Activated CD8-positive, alpha-beta memory T cell treated with anti-CD3 and anti-CD28 coated beads, Interleukin-2, amount 10 ng/mL, durations not matched to agents 7 days and 5 days (primary cell): ENCODE data around the gene CFAP77. TPM values are rescaled to one million over a fixed set of nuclear protein-coding genes. Genes with fewer than 3 reads are reported as not detected.
A peak's percentile ranks its signal among the peaks of the same experiment; 100 is the strongest.

Experiments
- ATAC-seq: fragments of 150-1000 bp; cut with Tn5 transposase; one replicate; pipeline ENCODE4 v1.10.0; 2021; ENCODE audit warnings: moderate library complexity
- CTCF ChIA-PET: fragments of 350-600 bp; sonication (Branson Sonifier 250); formaldehyde crosslinking; loops from one replicate; lab custom pipeline; 2021; ENCODE audit warnings: antibody characterized with exemption; lab: Charles Lee
- DNase-seq: peaks from one replicate; pipeline ENCODE4 v3.0.0-alpha.2; 2020
- H3K27ac Mint-ChIP-seq: one replicate; pipeline ENCODE4 v1.8.0; 2021; ENCODE audit warnings: mild to moderate bottlenecking, mixed read lengths
- H3K27me3 Mint-ChIP-seq: one replicate; pipeline ENCODE4 v1.8.0; 2021; ENCODE audit warnings: mixed read lengths
- H3K36me3 Mint-ChIP-seq: one replicate; pipeline ENCODE4 v1.8.0; 2021; ENCODE audit warnings: mild to moderate bottlenecking, mixed read lengths
- H3K4me1 Mint-ChIP-seq: one replicate; pipeline ENCODE4 v1.8.0; 2021; ENCODE audit warnings: mixed read lengths
- H3K4me3 Mint-ChIP-seq: one replicate; pipeline ENCODE4 v1.8.0; 2021; ENCODE audit warnings: mild to moderate bottlenecking, moderate library complexity, mixed read lengths
- H3K9me3 Mint-ChIP-seq: one replicate; pipeline ENCODE4 v1.8.0; 2022; ENCODE audit warnings: low read depth, mixed read lengths
- total RNA-seq, 2 experiments: library from RNA; stranded (reverse); gene quantifications; one replicate each; pipeline ENCODE4 v1.2.3, GENCODE V29; 2021

The CFAP77 gene
- total RNA-seq, 2 experiments from 2014 or later: not detected

GRCh38 chr9:132384376-132384775 lies 25.6 kb upstream of the CFAP77 start:
- DNase-seq: no peak
- peak; percentile 51 for ATAC-seq
- Mint-ChIP-seq H3K36me3 (peaks cover 57% of the 10 kb centered on the region), H3K4me1 (peaks cover 30% of the 10 kb centered on the region), H3K4me3 (no peak overlapping the region), H3K27ac (peak overlapping the region; percentile 55), H3K9me3 (no peaks in the 10 kb centered on the region), H3K27me3 (no peaks in the 10 kb centered on the region)
- CTCF ChIA-PET: interaction anchor here (1.1 kb wide), 1 partner anchor 34 kb away, joined by 3 read pairs; no protein-coding TSS in a partner anchor

GRCh38 chr9:132387133-132387532 lies 22.9 kb upstream of the CFAP77 start:
- ATAC-seq: no peak

GRCh38 chr9:132390966-132391365 lies 19.0 kb upstream of the CFAP77 start:
- Mint-ChIP-seq H3K9me3 (no peaks in the 10 kb centered on the region), H3K36me3 (peaks cover 63% of the 10 kb centered on the region), H3K4me1 (no peaks in the 10 kb centered on the region), H3K4me3 (no peak overlapping the region), H3K27ac (no peak overlapping the region), H3K27me3 (no peaks in the 10 kb centered on the region)
- no peak for ATAC-seq
- DNase-seq: no peak
- CTCF ChIA-PET: no interaction called here

More at GRCh38 chr9:132387133-132387532, 22.9 kb upstream of the CFAP77 start:
- H3K9me3 Mint-ChIP-seq: no peaks in the 10 kb centered on the region
- no peak overlapping the region for H3K27ac Mint-ChIP-seq
- peaks cover 60% of the 10 kb centered on the region for H3K36me3 Mint-ChIP-seq
- CTCF ChIA-PET: no interaction called here
- H3K4me1 Mint-ChIP-seq: peaks cover 23% of the 10 kb centered on the region
- no peak overlapping the region for H3K4me3 Mint-ChIP-seq
- no peak for DNase-seq
- no peaks in the 10 kb centered on the region for H3K27me3 Mint-ChIP-seq

- H3K27ac Mint-ChIP-seq: no peak overlapping the region
- H3K36me3 Mint-ChIP-seq: peaks cover 65% of the 10 kb centered on the region
- CTCF ChIA-PET: no interaction called here
- H3K9me3 Mint-ChIP-seq: no peaks in the 10 kb centered on the region
- no peak overlapping the region for H3K4me3 Mint-ChIP-seq
- DNase-seq: no peak
- no peak for ATAC-seq
- no peaks in the 10 kb centered on the region for H3K27me3 Mint-ChIP-seq
- no peaks in the 10 kb centered on the region for H3K4me1 Mint-ChIP-seq
Measured at GRCh38 chr9:132391449-132391848, 18.6 kb upstream of the CFAP77 start.

- Mint-ChIP-seq H3K27me3 (no peaks in the 10 kb centered on the region), H3K36me3 (peaks cover 66% of the 10 kb centered on the region), H3K4me1 (peaks cover 2% of the 10 kb centered on the region), H3K4me3 (no peak overlapping the region), H3K27ac (no peak overlapping the region), H3K9me3 (no peaks in the 10 kb centered on the region)
- DNase-seq (no peak), ATAC-seq (no peak)
- CTCF ChIA-PET: interaction anchor here (1.0 kb wide), 1 partner anchor 41 kb away, joined by 3 read pairs; no protein-coding TSS in a partner anchor
Measured at GRCh38 chr9:132395560-132395959, 14.5 kb upstream of the CFAP77 start.

- peaks cover 53% of the 10 kb centered on the region for H3K36me3 Mint-ChIP-seq
Measured at GRCh38 chr9:132401824-132402223, 8.2 kb upstream of the CFAP77 start.

GRCh38 chr9:132404228-132404881 lies 5.7 kb upstream of the CFAP77 start:
- peaks cover 46% of the 10 kb centered on the region for H3K4me1 Mint-ChIP-seq
- ATAC-seq (peak; percentile 52), DNase-seq (peak; percentile 60)
- H3K36me3 Mint-ChIP-seq: peaks cover 39% of the 10 kb centered on the region
- H3K27me3 Mint-ChIP-seq: peaks cover 9% of the 10 kb centered on the region
- CTCF ChIA-PET: interaction anchor here (0.7 to 1.8 kb wide), 4 partner anchors 9 to 145 kb away, joined by 3 to 4 read pairs (median 4); no protein-coding TSS in a partner anchor
- no peaks in the 10 kb centered on the region for H3K9me3 Mint-ChIP-seq
- peak overlapping the region; percentile 88 for H3K4me3 Mint-ChIP-seq
- H3K27ac Mint-ChIP-seq: peak overlapping the region; percentile 82

More at GRCh38 chr9:132401824-132402223, 8.2 kb upstream of the CFAP77 start:
- Mint-ChIP-seq H3K9me3 (no peaks in the 10 kb centered on the region), H3K4me3 (no peak overlapping the region), H3K27me3 (no peaks in the 10 kb centered on the region), H3K4me1 (peaks cover 40% of the 10 kb centered on the region), H3K27ac (no peak overlapping the region)
- no peak for ATAC-seq
- CTCF ChIA-PET: interaction anchor here (0.6 kb wide), 1 partner anchor 674 kb away, joined by 3 read pairs; no protein-coding TSS in a partner anchor
- DNase-seq: no peak

- CTCF ChIA-PET: interaction anchor here (0.5 to 1.4 kb wide), 3 partner anchors 247 to 624 kb away, joined by 3 to 4 read pairs (median 3); no protein-coding TSS in a partner anchor
- peaks cover 55% of the 10 kb centered on the region for H3K4me1 Mint-ChIP-seq
- H3K9me3 Mint-ChIP-seq: no peaks in the 10 kb centered on the region
- ATAC-seq (peak; percentile 79), DNase-seq (peak; percentile 96)
- H3K27me3 Mint-ChIP-seq: peaks cover 25% of the 10 kb centered on the region
- peak within 1 kb of the TSS; percentile 88 for H3K4me3 Mint-ChIP-seq
- H3K27ac Mint-ChIP-seq: peak within 1 kb of the TSS; percentile 82
- peaks cover 25% of the 10 kb centered on the region for H3K36me3 Mint-ChIP-seq
Measured at GRCh38 chr9:132406554-132407122, 3.4 kb upstream of the CFAP77 start, which contains the start of gene TTF1. Gene TTF1, minus strand, starts transcription at chr9:132406840. Its CDS starts 4,019 bp downstream, at chr9:132402821.

GRCh38 chr9:132407196-132407595 lies 2.8 kb upstream of the CFAP77 start:
- peak overlapping the region; percentile 88 for H3K4me3 Mint-ChIP-seq
- ATAC-seq (no peak), DNase-seq (no peak)
- no peaks in the 10 kb centered on the region for H3K9me3 Mint-ChIP-seq
- CTCF ChIA-PET: interaction anchor here (0.5 to 1.4 kb wide), 2 partner anchors 246 to 273 kb away, joined by 3 read pairs; no protein-coding TSS in a partner anchor
- peaks cover 30% of the 10 kb centered on the region for H3K27me3 Mint-ChIP-seq
- H3K27ac Mint-ChIP-seq: peak overlapping the region; percentile 82
- H3K4me1 Mint-ChIP-seq: peaks cover 56% of the 10 kb centered on the region
- peaks cover 20% of the 10 kb centered on the region for H3K36me3 Mint-ChIP-seq

GRCh38 chr9:132408521-132408920 lies 1.5 kb upstream of the CFAP77 start:
- H3K4me3 Mint-ChIP-seq: no peak overlapping the region
- CTCF ChIA-PET: interaction anchor here (0.7 to 1.4 kb wide), 2 partner anchors 167 to 272 kb away, joined by 3 read pairs; no protein-coding TSS in a partner anchor
- DNase-seq (no peak), ATAC-seq (no peak)
- peaks cover 50% of the 10 kb centered on the region for H3K4me1 Mint-ChIP-seq
- no peak overlapping the region for H3K27ac Mint-ChIP-seq
- peaks cover 41% of the 10 kb centered on the region for H3K27me3 Mint-ChIP-seq
- H3K9me3 Mint-ChIP-seq: no peaks in the 10 kb centered on the region
- H3K36me3 Mint-ChIP-seq: peaks cover 9% of the 10 kb centered on the region

GRCh38 chr9:132410642-132411041 lies 631 bp downstream of the CFAP77 start:
- peaks cover 62% of the 10 kb centered on the region for H3K27me3 Mint-ChIP-seq
- peak; percentile 46 for DNase-seq
- CTCF ChIA-PET: interaction anchor here (0.6 to 1.9 kb wide), 17 partner anchors 11 to 637 kb away, joined by 3 to 9 read pairs (median 3); no protein-coding TSS in a partner anchor

GRCh38 chr9:132411091-132411508 lies 1.1 kb downstream of the CFAP77 start:
- H3K4me3 Mint-ChIP-seq: peak overlapping the region; percentile 43
- no peaks in the 10 kb centered on the region for H3K36me3 Mint-ChIP-seq
- DNase-seq (peak; percentile 82), ATAC-seq (peak; percentile 66)
- H3K27me3 Mint-ChIP-seq: peaks cover 66% of the 10 kb centered on the region
- H3K4me1 Mint-ChIP-seq: peaks cover 27% of the 10 kb centered on the region
- no peaks in the 10 kb centered on the region for H3K9me3 Mint-ChIP-seq
- CTCF ChIA-PET: interaction anchor here (0.6 to 1.9 kb wide), 11 partner anchors 11 to 636 kb away, joined by 3 to 9 read pairs (median 3); no protein-coding TSS in a partner anchor
- peak overlapping the region; percentile 28 for H3K27ac Mint-ChIP-seq

More at GRCh38 chr9:132410642-132411041, 631 bp downstream of the CFAP77 start:
- Mint-ChIP-seq H3K27ac (peak overlapping the region; percentile 28), H3K9me3 (no peaks in the 10 kb centered on the region), H3K4me1 (peaks cover 31% of the 10 kb centered on the region), H3K36me3 (no peaks in the 10 kb centered on the region), H3K4me3 (peak overlapping the region; percentile 43)
- peak; percentile 23 for ATAC-seq

GRCh38 chr9:132412089-132412488 lies 2.1 kb downstream of the CFAP77 start:
- CTCF ChIA-PET: interaction anchor here (0.6 to 4.3 kb wide), 23 partner anchors 8 to 392 kb away, joined by 3 to 59 read pairs (median 4); partner anchors contain the start of genes DDX31 and GTF3C4
- Mint-ChIP-seq H3K27ac (no peak overlapping the region), H3K9me3 (no peaks in the 10 kb centered on the region), H3K4me1 (peaks cover 22% of the 10 kb centered on the region), H3K4me3 (no peak overlapping the region), H3K36me3 (no peaks in the 10 kb centered on the region), H3K27me3 (peaks cover 74% of the 10 kb centered on the region)
- DNase-seq (peak; percentile 62), ATAC-seq (peak; percentile 40)
